GM12878 (cell line): ENCODE data around the gene ADPRS. TPM values are rescaled to one million over a fixed set of nuclear protein-coding genes. Genes with fewer than 3 reads are reported as not detected.

ENCODE experiments used
- ATAC-seq: fragments of 200-7000 bp; cut with Tn5 transposase; 3 replicates; pipeline ENCODE4 v1.9.1; 2020; ENCODE audit warnings: mild to moderate bottlenecking, moderate library complexity
- BruUV-seq: library from RNA; stranded (reverse); fragments of 400-500 nt; replicated peaks from 2 replicates; lab custom pipeline; 2021; lab: Mats Ljungman, UMichigan
- CTCF ChIA-PET: fragments of 300-600 bp; sonication (Branson Sonifier 250); formaldehyde crosslinking; extraction: SDS; loops from one replicate; lab custom pipeline; 2021; ENCODE audit warnings: inconsistent platforms; lab: Yijun Ruan, JAX
- POLR2A ChIA-PET: fragments of 350-600 bp; formaldehyde crosslinking; extraction: SDS; loops from one replicate; lab custom pipeline; 2021; ENCODE audit warnings: inconsistent platforms; lab: Charles Lee
- RAD21 ChIA-PET: fragments of 300-600 bp; sonication (Branson Sonifier 250); formaldehyde crosslinking; loops from one replicate; lab custom pipeline; 2023; ENCODE audit warnings: antibody characterized with exemption; ENCODE audit not compliant: unreplicated experiment; lab: Charles Lee
- SMC1A ChIA-PET: fragments of 300-600 bp; sonication (Branson Sonifier 250); formaldehyde crosslinking; loops from one replicate; lab custom pipeline; 2023; ENCODE audit not compliant: unreplicated experiment, uncharacterized antibody; lab: Charles Lee
- DNase-seq: peaks from one replicate; pipeline ENCODE4 v3.0.0-alpha.2; 2011; ENCODE audit warnings: low read depth, low spot score
- FAIRE-seq: peaks from 3 replicates; lab custom pipeline; 2011; peaks lifted over from hg19 to GRCh38; lab: Jason Lieb, UNC
- H2AFZ ChIP-seq: 2 replicates; pipeline ENCODE4 v1.6.0; 2011; ENCODE audit warnings: low read depth, low read length, control low read depth; ENCODE audit not compliant: control insufficient read depth
- H3K27ac ChIP-seq: 2 replicates; pipeline ENCODE4 v1.5.1; 2011; ENCODE audit warnings: control low read depth; ENCODE audit not compliant: control insufficient read depth, insufficient read depth
- H3K27me3 ChIP-seq, 2 experiments: replicated peaks in 1 of 2; 2 replicates each; pipeline versions ENCODE4 v1.6.0 to v1.6.1; 2011; ENCODE audit warnings: low read length in 1 of 2; ENCODE audit not compliant: control insufficient read depth in 2 of 2, insufficient read depth in 2 of 2
- H3K36me3 ChIP-seq, 2 experiments: 2 replicates each; pipeline ENCODE4 v1.5.1; 2011; ENCODE audit warnings: low read length in 1 of 2; ENCODE audit not compliant: control insufficient read depth in 2 of 2, insufficient read depth in 2 of 2
- H3K4me1 ChIP-seq: 2 replicates; pipeline ENCODE4 v1.6.1; 2011; ENCODE audit warnings: mild to moderate bottlenecking, low read length, moderate library complexity, mixed read lengths; ENCODE audit not compliant: control insufficient read depth, insufficient read depth
- H3K4me2 ChIP-seq: 2 replicates; pipeline ENCODE4 v1.6.0; 2011; ENCODE audit warnings: control low read depth; ENCODE audit not compliant: control insufficient read depth, insufficient read depth
- H3K4me3 ChIP-seq: fragments of 200-600 bp; sonication (generic); 2 replicates; pipeline ENCODE4 v1.5.1; 2016
- H3K79me2 ChIP-seq: 2 replicates; pipeline ENCODE4 v1.6.0; 2011; ENCODE audit warnings: low read length; ENCODE audit not compliant: control insufficient read depth, insufficient read depth
- H3K9ac ChIP-seq: 2 replicates; pipeline ENCODE4 v1.8.0; 2011; ENCODE audit warnings: low read length, control low read depth, mixed read lengths; ENCODE audit not compliant: control insufficient read depth, insufficient read depth
- H3K9me3 ChIP-seq: replicated peaks from 3 replicates; pipeline ENCODE4 v1.5.1; 2011; ENCODE audit warnings: mild to moderate bottlenecking, low read length; ENCODE audit not compliant: control insufficient read depth, insufficient read depth
- H4K20me1 ChIP-seq: 2 replicates; pipeline ENCODE4 v1.6.0; 2011; ENCODE audit not compliant: control insufficient read depth, insufficient read depth
- ATF3 ChIP-seq: IDR thresholded peaks from 2 replicates; pipeline ENCODE4 v1.6.1; 2011; ENCODE audit warnings: low read depth, mild to moderate bottlenecking, low read length, moderate library complexity, borderline replicate concordance; ENCODE audit errors: extremely low read depth
- BCL11A ChIP-seq: IDR thresholded peaks from 2 replicates; pipeline ENCODE4 v1.6.1; 2011; ENCODE audit warnings: low read depth, low read length
- BHLHE40 ChIP-seq, 2 experiments: fragments of 450-650 bp in 1 of 2; IDR thresholded peaks; 2 replicates each; pipeline ENCODE4 v1.6.1; 2011 to 2017; ENCODE audit warnings: low read depth in 2 of 2, borderline replicate concordance in 1 of 2, improper control_type of control experiment in 1 of 2, low read length in 1 of 2, mild to moderate bottlenecking in 1 of 2
- EP300 ChIP-seq, 2 experiments: fragments of 150-350 bp in 1 of 2; IDR thresholded peaks; 2 replicates each; pipeline ENCODE4 v1.6.1; 2011 to 2012; ENCODE audit warnings: low read depth in 2 of 2, low read length in 2 of 2, borderline replicate concordance in 1 of 2, improper control_type of control experiment in 1 of 2, inconsistent platforms in 1 of 2; ENCODE audit not compliant: control insufficient read depth in 1 of 2
- HDAC2 ChIP-seq: fragments of 200-600 bp; sonication (generic); IDR thresholded peaks from 2 replicates; pipeline ENCODE4 v1.6.1; 2017
- NFYA ChIP-seq: IDR thresholded peaks from 2 replicates; pipeline ENCODE4 v1.6.1; 2011; ENCODE audit warnings: low read depth, mild to moderate bottlenecking, low read length, improper control_type of control experiment, borderline replicate concordance
- NFYB ChIP-seq: IDR thresholded peaks from 2 replicates; pipeline ENCODE4 v1.6.1; 2011; ENCODE audit warnings: low read depth, mild to moderate bottlenecking, low read length, improper control_type of control experiment, moderate library complexity; ENCODE audit not compliant: insufficient read depth
- NR2C1 ChIP-seq: fragments of 450-650 bp; IDR thresholded peaks from 2 replicates; pipeline ENCODE4 v1.6.1; 2017; ENCODE audit warnings: antibody characterized with exemption, mild to moderate bottlenecking, moderate library complexity
- PBX3 ChIP-seq: IDR thresholded peaks from 2 replicates; pipeline ENCODE4 v1.6.1; 2011; ENCODE audit warnings: mild to moderate bottlenecking, low read depth, low read length, moderate library complexity; ENCODE audit not compliant: insufficient replicate concordance
- RAD21 ChIP-seq: IDR thresholded peaks from 2 replicates; pipeline ENCODE4 v1.6.1; 2011; ENCODE audit warnings: mild to moderate bottlenecking, low read depth, low read length, moderate library complexity; ENCODE audit not compliant: insufficient read depth
- RBBP5 ChIP-seq: fragments of 200-600 bp; sonication (generic); conservative IDR thresholded peaks from 2 replicates; pipeline ENCODE4 v1.6.1; 2016
- SIN3A ChIP-seq: IDR thresholded peaks from 2 replicates; pipeline ENCODE4 v1.6.1; 2012; ENCODE audit warnings: low read depth, low read length, improper control_type of control experiment
- SRF ChIP-seq, 2 experiments: IDR thresholded peaks; 2 replicates each; pipeline ENCODE4 v1.6.1; 2011; ENCODE audit warnings: low read depth in 2 of 2, low read length in 2 of 2, mild to moderate bottlenecking in 1 of 2, moderate library complexity in 1 of 2
- TAF1 ChIP-seq: IDR thresholded peaks from 2 replicates; pipeline ENCODE4 v1.6.1; 2011; ENCODE audit warnings: mild to moderate bottlenecking, low read depth, low read length, borderline replicate concordance
- WGBS: methylation state at CpG from one replicate; pipeline ENCODE4 v1.1.6; 2016; ENCODE audit warnings: low lambda C conversion rate; ENCODE audit not compliant: insufficient replicate concordance, insufficient coverage; ENCODE audit errors: missing lambda C conversion rate; 5-methylcytosine and 5-hydroxymethylcytosine counted together
- in situ Hi-C: fragments of 300-500 bp; cut with MboI; formaldehyde crosslinking; loops from 9 replicates; pipeline ENCODE4 v1.14.3; 2018; ENCODE audit warnings: mixed read lengths
- intact Hi-C: fragments of 100-400 bp; cut with micrococcal nuclease; formaldehyde crosslinking; loops from one replicate; pipeline ENCODE4 v1.14.2; 2022; ENCODE audit not compliant: unreplicated experiment
- polyA plus RNA-seq, 11 experiments: library from polyadenylated mRNA; depleted of rRNA in 4 of 11; unstranded in 6 of 11; stranded (reverse) in 5 of 11; fragments of >200 nt; fragmentation: Nextera tagmentation in 4 of 11; fragmentation: Illumina TruSeq in 1 of 11; extraction: Ambion mirVana in 4 of 11; extraction: Trizol in 1 of 11; gene quantifications; 1 replicate in 1 of 11; 2 replicates in 10 of 11; pipeline versions ENCODE4 v1.2.1 to v1.2.3, GENCODE V29; 2011 to 2016; ENCODE audit warnings: inconsistent platforms in 2 of 11, missing spikeins in 2 of 11, low read depth in 1 of 11
- total RNA-seq, 4 experiments: library from RNA; depleted of rRNA in 3 of 4; stranded (reverse); fragments of >200 nt in 3 of 4; fragmentation: Illumina TruSeq in 1 of 4; extraction: Trizol in 1 of 4; gene quantifications; 2 replicates each; pipeline versions ENCODE4 v1.2.1 to v1.2.3, GENCODE V29; 2013 to 2021

Gene ADPRS
- total and polyA plus RNA-seq, 10 of the 15 experiments (the other 5 are each of a cell fraction or from before 2014, with no cell fraction given), result 7.6 to 57.6 (median 39.1) TPM

- no peaks in the 10 kb centered on the region for H3K79me2 ChIP-seq
- FAIRE-seq, result no peak
- no peak for DNase-seq
- no peak overlapping the region for H3K9ac ChIP-seq
- no TSS peak for BruUV-seq
- in situ Hi-C loops, result no loop called here
- no peak overlapping the region for H2AFZ ChIP-seq
- H3K36me3 ChIP-seq, result peaks cover 0 to 4% of the 10 kb centered on the region in 2 experiments; a peak in 2 of 4 replicates
- intact Hi-C loops, result loop anchor here (1.0 to 5.0 kb wide), 4 partner anchors 35 to 323 kb away; no protein-coding TSS in a partner anchor
- no peaks in the 10 kb centered on the region for H3K9me3 ChIP-seq
- POLR2A ChIA-PET, result no interaction called here
- H3K27me3 ChIP-seq, result no peaks in the 10 kb centered on the region
- WGBS, result 44% methylated on average over 11 of the region's 13 CpGs
- no peak overlapping the region for H3K27ac ChIP-seq
- H3K4me1 ChIP-seq, result no peaks in the 10 kb centered on the region
- no peak overlapping the region for H3K4me2 ChIP-seq
- no peaks in the 10 kb centered on the region for H4K20me1 ChIP-seq
- TF ChIP-seq EP300 (IDR thresholded peaks at IDR 0.05; ENCODE audit: borderline replicate concordance in 1 of 2, control insufficient read depth in 1 of 2, low read depth in 2 of 2, low read length in 2 of 2) (no peak), ATF3 (no peak), SIN3A (no peak), NFYB (no peak), BHLHE40 (IDR thresholded peaks at IDR 0.05; ENCODE audit: borderline replicate concordance in 1 of 2, low read depth in 2 of 2, low read length in 1 of 2) (no peak), HDAC2 (no peak), RBBP5 (no peak), SRF (IDR thresholded peaks at IDR 0.05; ENCODE audit: low read depth in 2 of 2, low read length in 2 of 2) (no peak), TAF1 (no peak), BCL11A (no peak), NFYA (no peak), RAD21 (no peak), NR2C1 (no peak), PBX3 (no peak)
- TF ChIP-seq, all 136 proteins: peak for 0
- SMC1A ChIA-PET, result interaction anchor here (1.2 kb wide), 1 partner anchor 37 kb away, joined by 4 read pairs; no protein-coding TSS in a partner anchor
- RAD21 ChIA-PET, result interaction anchor here (1.1 kb wide), 1 partner anchor 36 kb away, joined by 3 read pairs; no protein-coding TSS in a partner anchor
- H3K4me3 ChIP-seq, result no peak overlapping the region
- ATAC-seq, result no peak
- CTCF ChIA-PET, result interaction anchor here (0.9 to 5.4 kb wide), 2 partner anchors 36 to 89 kb away, joined by 3 to 56 read pairs; no protein-coding TSS in a partner anchor
These were observed 10.1 kb downstream of the ADPRS start for GRCh38 chr1:36098650-36099365.
